NCI-H526 treated with DMSO at 0.1 percent for 48 hours (cell line): ENCODE data around the gene DOCK1.

Experiments used
- DNase-seq: peaks from one replicate; lab custom pipeline; 2025; lab: John Stamatoyannopoulos, UW

DOCK1 gene

GRCh38 chr10:127354255-127354654, 449.0 kb downstream of the DOCK1 start:
- no peak for DNase-seq

- no peak for DNase-seq
Measured at GRCh38 chr10:127354992-127355391, 449.8 kb downstream of the DOCK1 start.

- no peak for DNase-seq
Measured at GRCh38 chr10:127356360-127356759, 451.1 kb downstream of the DOCK1 start.

DNA sequence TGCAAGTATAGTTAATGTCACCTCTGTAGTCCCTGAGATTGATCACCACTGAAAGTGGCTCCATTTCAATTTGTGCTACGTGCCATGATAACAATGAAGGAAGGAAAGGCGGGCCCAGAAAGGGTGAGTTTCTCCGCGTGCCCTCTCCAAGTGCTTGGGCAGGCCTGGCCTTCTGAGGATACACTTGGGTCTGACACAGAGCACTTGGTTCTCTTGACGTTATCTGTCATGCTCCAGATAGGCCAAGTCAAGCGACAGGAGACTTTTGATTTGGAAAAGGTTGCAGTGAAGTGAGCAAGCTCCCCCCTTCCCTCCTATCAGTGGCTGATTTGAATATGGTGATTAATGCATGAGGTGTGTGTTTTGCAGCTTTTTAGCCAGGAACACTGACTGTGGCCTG, 452.0 kb downstream of the DOCK1 start:
- no peak for DNase-seq

DNA sequence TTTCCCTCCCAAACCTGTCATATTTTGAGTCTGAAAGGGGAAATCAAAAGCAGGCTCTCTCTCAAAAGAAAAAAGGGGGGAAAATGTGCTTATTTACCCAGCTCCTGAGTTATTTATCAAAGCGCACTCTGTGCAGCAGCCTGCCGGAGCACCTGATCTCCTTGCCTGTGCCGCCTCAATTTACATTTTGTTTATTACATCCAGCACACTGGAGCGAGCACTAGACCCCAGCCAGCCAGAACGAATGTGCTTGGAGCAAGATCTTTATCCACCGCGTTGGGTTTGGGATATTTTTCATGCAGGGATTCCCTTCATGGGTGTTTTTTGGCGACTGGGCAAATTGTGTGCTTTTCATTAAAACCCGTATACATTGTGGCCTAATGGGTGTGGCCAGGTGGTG, 453.1 kb downstream of the DOCK1 start:
- peak; percentile 41 for DNase-seq

DNA sequence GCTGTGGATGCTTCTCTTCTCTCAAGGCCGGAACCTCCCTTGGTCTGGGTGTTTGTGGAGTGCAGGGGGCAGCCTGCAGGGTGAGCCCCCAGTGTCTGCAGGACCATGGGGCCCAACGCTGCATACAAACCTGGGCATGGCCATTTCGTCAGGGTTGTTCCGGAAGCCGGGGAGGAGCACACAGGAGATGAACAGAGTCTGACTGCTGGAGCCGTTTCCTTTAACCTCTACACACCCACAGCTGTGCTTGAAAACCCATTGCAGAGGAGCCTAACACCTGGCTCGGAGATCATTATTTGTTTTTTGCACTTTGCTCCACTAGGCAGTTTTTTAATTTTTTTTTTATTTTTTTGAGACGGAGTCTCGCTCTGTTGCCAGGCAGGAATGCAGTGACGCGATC, 458.8 kb downstream of the DOCK1 start:
- no peak for DNase-seq

DNA sequence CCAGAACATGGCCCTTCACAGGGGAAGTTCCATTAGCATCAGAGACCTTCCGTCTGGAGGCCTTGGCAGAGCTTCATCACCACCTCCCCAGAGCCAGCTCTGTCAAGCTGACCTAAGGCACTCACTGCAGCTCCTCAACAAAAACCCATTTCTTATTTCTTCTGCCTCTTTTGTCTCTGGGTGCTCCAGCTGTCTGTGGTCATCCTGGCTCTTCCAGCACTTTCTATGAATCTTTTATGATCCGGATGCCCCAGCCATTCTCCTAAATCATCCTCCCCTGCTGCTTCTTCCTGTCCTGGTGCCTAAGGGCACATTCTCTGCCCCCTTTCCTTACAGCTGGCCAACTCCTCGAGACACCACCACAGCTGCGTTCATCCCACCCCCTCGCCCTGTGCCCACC, 462.9 kb downstream of the DOCK1 start:
- no peak for DNase-seq

DNA sequence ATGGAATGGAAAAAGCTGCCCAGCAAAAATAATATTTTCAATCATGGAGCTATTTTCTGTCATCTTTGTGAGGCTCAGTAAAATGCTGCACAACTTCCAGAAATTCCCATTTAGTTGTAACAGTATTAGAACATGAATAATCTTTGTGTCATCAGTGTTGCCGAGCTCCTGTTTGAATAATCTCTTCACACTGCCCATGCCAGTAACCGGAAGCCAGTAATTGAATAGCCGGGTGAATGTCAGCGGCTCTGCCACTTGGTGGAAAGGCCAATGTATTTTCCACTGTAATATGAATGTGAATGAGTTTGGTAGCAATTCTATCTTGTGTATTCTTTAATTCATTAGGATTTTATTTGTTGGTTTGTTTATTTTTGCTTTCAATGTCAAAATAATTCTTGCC, 463.7 kb downstream of the DOCK1 start:
- DNase-seq = no peak

DNA sequence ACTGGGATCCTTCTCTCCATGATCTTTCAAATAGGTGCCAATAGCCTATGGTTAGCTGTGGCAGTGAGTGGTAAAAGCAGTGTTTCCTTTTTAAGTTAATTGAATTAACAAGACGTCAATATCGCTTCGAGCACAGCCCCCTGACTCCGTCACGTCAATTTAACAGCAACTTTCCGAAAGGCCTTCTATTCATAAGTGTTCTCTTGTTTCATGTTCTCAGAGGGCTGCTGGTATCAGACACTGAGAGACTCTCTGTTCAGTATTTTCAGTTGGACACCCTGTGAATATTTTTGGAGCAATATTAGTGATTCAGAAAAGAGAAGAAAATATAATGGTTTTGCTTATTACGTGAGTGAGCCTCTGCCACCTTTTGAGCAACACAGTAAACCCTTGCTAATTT, 465.4 kb downstream of the DOCK1 start:
- no peak for DNase-seq

- no peak for DNase-seq
Measured at GRCh38 chr10:127372361-127372760, 467.1 kb downstream of the DOCK1 start.

DNA sequence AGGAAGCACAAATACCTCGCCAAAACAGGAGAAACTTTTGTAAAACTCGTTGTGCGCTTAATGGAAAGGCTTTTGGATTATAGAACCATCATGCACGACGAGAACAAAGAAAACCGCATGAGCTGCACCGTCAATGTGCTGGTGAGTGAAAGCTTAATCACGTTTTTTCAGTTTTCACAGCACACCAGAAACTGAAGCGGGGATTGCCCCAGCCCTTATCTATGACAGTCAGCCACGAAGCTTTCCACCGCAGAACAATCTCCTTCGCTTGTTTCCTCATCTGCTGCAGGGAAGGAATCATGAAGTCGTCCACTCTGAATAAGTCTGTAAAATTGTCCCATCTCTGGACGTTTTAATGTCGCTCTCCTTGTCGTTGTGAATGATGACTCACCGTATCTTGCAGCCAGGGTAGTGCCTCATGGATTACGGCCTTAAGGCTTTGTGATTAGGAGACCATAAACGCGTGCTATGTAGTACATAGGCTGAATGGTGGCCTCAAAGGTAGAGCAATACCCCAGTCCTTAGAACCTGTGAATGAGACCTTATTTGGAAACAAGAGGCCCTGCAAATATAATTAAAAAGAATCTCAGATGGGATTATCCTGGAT, 468.9 kb downstream of the DOCK1 start:
- DNase-seq = no peak

- DNase-seq = no peak
Measured at GRCh38 chr10:127374901-127375300, 469.7 kb downstream of the DOCK1 start.

GRCh38 chr10:127375461-127375860, 470.2 kb downstream of the DOCK1 start:
- DNase-seq = no peak

GRCh38 chr10:127376071-127376470, 470.8 kb downstream of the DOCK1 start:
- no peak for DNase-seq

DNA sequence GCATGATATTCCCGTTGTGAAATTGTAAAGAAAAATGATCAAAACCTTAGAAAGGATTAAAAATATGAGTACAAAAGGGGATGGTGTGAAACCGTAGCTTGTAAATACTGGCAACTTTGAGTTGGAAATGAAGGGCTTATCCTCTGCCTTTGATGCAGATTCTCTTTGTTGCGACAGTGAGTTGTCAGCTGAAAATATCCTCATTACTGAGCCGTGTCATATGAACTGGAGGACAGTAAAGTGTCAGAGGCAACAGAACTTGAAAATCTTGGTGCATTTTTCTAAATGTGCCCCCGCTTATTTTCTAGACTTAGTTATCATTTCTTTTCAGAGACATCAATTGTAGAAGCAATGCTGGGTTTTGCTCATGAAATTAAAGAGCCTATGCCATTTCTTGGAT, 473.4 kb downstream of the DOCK1 start:
- DNase-seq = no peak

DNA sequence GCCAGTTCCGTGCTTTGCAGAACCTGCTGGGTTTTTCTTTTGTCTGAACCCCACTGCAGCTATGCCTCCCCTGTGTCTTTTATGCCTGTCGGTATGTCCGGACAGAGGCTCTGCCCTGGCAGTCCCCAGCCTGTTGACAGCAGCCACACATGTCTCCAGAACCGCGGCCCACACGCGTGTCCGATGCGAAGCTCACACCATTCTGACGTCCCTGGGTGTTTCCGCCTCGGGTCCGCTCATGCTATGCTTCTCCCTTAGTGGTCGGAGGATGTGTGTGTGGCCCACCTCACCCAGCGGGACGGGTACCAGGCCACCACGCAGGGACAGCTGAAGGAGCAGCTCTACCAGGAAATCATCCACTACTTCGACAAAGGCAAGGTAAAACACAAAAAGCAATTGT, 479.3 kb downstream of the DOCK1 start:
- no peak for DNase-seq

GRCh38 chr10:127385066-127385465, 479.8 kb downstream of the DOCK1 start:
- DNase-seq = no peak

DNA sequence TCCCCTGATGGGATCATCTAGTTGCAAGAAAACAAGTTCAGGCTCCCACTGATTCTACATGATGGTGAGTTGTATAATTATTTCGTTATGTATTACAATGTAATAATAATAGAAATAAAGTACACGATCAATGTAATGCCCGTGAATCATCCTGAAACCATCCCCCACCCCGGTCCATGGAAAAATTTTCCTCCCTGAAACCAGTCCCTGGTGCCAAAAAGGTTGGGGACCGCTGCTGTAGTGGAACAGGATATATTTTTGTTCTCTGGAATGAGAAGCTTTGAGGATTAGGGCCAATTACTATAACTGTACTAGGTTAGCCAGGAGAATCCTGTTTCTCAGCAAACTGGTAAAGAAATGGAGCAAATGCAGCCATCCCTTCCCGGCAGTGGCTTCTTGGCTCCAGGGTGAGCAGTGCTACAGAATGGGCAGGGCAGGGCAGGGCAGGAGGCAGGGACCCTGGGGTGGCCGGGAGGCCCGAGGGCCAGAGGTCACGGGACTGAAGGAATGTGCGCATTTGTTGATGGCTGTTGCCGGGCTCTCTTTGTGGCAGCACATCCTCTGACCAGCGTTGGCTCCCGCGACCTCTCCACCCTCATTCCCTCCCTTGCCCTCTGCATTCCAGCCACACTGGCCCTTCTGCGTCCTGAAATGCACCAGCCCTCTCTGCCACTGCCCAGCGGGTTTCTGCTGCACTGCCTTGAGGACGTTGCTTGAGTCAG, 481.5 kb downstream of the DOCK1 start:
- DNase-seq = no peak

DNA sequence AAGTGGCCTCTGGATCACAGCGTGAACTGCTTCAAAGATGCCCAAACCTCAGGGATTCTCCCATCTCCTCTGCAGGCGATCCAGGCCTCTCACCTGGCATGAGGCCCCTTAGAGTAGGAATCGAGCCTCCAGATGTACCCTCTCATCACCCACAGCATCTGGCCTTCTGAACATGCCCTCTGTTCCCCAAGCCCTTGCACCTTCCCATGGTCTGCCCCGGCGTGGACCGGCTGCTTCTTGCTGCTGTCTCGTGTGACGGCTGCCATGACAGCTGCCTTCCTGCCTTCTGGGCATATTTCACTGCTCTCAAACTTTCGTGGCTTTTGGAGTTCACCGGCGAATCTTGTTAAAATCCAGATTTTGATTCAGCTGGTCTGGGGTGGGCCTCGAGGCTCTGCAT, 486.6 kb downstream of the DOCK1 start:
- DNase-seq = no peak

GRCh38 chr10:127392351-127393235, 487.4 kb downstream of the DOCK1 start:
- DNase-seq = no peak

GRCh38 chr10:127398140-127398970, 493.1 kb downstream of the DOCK1 start:
- no peak for DNase-seq

- no peak for DNase-seq
Measured at GRCh38 chr10:127398971-127399365, 493.7 kb downstream of the DOCK1 start.
